Stimulated activated CD8-positive, alpha-beta memory T cell treated with anti-CD3 and anti-CD28 coated beads, Interleukin-12 subunit alpha, Interleukin-12 subunit beta, amount 100 ng/mL, for 1 hour (primary cell): ENCODE data around the gene AMT.

Experiments used
- DNase-seq: peaks from one replicate; pipeline ENCODE4 v3.0.0-alpha.2; 2020; ENCODE audit warnings: low read depth

Gene AMT

DNA sequence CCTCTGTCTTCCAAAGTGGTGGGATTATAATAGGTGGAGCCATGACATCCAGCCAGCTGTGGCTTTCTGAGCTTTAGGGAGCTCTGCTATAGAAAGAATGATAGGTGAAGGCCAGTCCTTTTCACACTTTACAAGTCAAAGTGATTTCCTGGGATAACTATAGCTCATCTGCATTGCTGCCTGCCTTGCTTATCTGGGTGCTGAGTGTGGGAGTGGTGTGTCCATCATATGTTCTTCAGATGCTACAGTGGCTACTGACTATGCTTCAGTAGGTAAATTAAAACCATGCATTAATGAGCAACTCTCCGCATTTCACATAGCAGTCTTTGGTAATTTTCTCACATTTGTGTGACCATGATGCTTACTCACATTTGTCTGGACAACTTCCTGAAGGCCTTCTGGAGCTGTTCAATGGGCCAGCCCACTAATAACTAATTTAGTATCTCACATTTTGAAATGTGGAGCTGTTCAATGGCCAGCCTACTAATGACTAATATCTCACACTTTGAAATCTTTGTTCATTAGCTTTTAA, 33.9 kb downstream of the AMT start:
- no peak for DNase-seq

DNA sequence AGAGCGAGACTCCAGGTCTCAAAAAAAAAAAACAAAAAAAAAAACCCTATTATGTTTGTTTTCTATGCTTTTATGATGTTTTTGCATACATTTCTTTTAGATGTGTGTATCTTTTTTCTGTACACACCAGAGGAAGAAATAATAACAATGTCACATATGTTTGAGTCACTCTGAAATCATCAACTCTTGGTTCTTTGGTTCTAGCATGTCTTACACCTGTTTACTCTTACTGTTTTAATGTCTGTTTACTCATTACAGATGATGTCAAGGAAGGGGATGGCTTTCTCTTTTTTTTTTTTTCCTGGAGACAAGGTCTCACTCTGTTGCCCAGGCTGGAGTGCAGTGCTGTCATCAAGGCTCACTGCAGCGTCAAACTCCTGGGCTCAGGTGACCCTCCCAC, 34.6 kb downstream of the AMT start:
- no peak for DNase-seq

DNA sequence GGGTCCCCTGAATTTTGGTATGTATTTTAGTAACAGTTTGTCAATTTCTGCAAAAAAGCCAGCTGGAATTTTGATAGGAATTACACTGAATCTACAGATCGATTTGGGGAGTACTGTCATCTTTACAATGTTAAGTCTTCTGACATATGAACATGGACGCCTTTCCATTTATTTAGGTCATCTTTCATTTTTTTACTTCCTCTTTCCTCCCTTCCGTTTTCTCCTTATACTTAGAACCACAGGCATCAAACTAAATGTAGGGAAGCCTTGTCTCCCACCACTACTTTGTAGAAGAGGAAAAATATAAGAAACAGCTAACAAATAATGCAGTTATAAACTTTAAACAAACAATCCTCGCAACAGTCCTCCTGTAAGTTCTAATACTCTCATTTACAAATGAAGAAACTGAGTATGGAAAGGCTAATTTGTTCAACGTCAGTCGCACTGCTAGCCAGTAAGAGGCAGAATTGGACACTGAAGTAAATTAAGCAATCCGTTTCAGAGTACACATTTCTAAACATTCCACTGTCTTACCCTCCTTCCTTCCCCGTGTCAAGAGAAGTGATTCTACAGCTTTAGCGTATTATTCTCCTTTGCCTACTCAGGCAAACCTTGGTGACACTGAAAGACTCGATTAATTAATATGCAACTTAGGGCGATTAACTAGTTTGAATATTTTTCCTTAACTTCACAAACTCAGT, 36.1 kb downstream of the AMT start:
- DNase-seq: no peak

GRCh38 chr3:49385617-49386016, 36.7 kb downstream of the AMT start:
- no peak for DNase-seq

- no peak for DNase-seq
Observed at GRCh38 chr3:49383387-49383786, 38.9 kb downstream of the AMT start.

DNA sequence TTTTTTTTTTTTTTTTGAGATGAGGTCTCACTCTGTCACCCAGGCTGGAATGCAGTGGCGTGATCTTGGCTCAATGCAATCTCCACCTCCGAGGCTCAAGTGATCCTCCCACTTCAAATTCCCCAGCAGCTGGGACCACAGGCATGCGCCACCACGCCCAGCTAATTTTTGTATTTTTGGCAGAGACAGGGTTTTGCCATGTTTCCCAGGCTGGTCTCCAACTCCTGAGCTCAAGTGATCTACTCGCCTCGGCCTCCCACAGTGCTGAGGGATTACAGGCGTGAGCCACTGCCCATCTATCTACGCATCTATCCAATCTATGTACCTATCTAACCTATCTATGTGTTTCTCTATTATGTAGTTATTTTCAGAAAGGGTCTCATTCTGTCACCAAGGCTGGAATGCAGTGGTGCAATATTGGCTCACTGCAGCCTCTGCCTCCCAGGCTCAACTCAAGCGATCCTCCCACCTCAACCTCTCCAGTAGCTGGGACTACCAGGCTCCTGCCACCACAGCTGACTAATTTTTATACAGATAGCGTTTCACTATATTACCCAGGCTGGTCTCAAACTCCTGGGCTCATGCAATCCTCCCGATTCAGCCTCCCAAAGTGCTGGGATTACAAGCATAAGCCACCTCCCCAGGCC, 43.9 kb downstream of the AMT start:
- no peak for DNase-seq

- DNase-seq: no peak
Observed at GRCh38 chr3:49377483-49377882, 44.8 kb downstream of the AMT start.

GRCh38 chr3:49371946-49372345, 50.3 kb downstream of the AMT start:
- DNase-seq: no peak

- DNase-seq: no peak
Observed at GRCh38 chr3:49370585-49371290, 51.5 kb downstream of the AMT start.
